H1 (cell line): Measurements from ENCODE around the gene CSAG2. TPM values are rescaled to one million over a fixed set of nuclear protein-coding genes. Genes with fewer than 3 reads are reported as not detected.
"Not testable (repeated sequence)": the region's sequence is repeated elsewhere in the genome, so short reads cannot be mapped to it uniquely, and the experiment has no call there.

Experiments
- CTCF ChIA-PET: fragments of 300-600 bp; sonication (Branson Sonifier 250); formaldehyde crosslinking; loops from one replicate; lab custom pipeline; 2021; ENCODE audit not compliant: partially characterized antibody; lab: Charles Lee
- POLR2A ChIA-PET: fragments of 300-600 bp; sonication (Branson Sonifier 250); formaldehyde crosslinking; loops from one replicate; lab custom pipeline; 2021; ENCODE audit warnings: inconsistent platforms; ENCODE audit not compliant: partially characterized antibody; lab: Charles Lee
- DNase-seq, 2 experiments: peaks; one replicate each; pipeline versions ENCODE4 v3.0.0 to v3.0.0-alpha.2; 2010 to 2022; ENCODE audit warnings: low spot score in 2 of 2, low read depth in 1 of 2, mixed read lengths in 1 of 2
- FAIRE-seq: peaks from 2 replicates; lab custom pipeline; 2011; peaks lifted over from hg19 to GRCh38; lab: Jason Lieb, UNC
- H2AFZ ChIP-seq: 2 replicates; pipeline ENCODE4 v1.8.1; 2012; ENCODE audit warnings: low read length, inconsistent platforms
- H2AK5ac ChIP-seq: 2 replicates; pipeline ENCODE4 v1.6.1; 2013; ENCODE audit warnings: low read depth, low read length
- H2BK120ac ChIP-seq: replicated peaks from 2 replicates; pipeline ENCODE3; 2013; ENCODE audit warnings: low read depth, low read length, inconsistent platforms
- H2BK12ac ChIP-seq: 2 replicates; pipeline ENCODE4 v1.6.1; 2013; ENCODE audit warnings: low read depth, low read length
- H2BK15ac ChIP-seq: 2 replicates; pipeline ENCODE4 v1.6.1; 2013; ENCODE audit warnings: low read length
- H2BK20ac ChIP-seq: 2 replicates; pipeline ENCODE4 v1.6.1; 2013; ENCODE audit warnings: low read length
- H2BK5ac ChIP-seq: 2 replicates; pipeline ENCODE4 v1.6.1; 2013; ENCODE audit warnings: low read depth, low read length
- H3K14ac ChIP-seq: 2 replicates; pipeline ENCODE4 v1.6.1; 2013; ENCODE audit warnings: inconsistent platforms; ENCODE audit not compliant: insufficient read length
- H3K18ac ChIP-seq: 2 replicates; pipeline ENCODE4 v1.6.1; 2013; ENCODE audit warnings: low read length; ENCODE audit errors: extremely low read depth
- H3K23ac ChIP-seq: 2 replicates; pipeline ENCODE4 v1.6.1; 2013; ENCODE audit warnings: inconsistent platforms; ENCODE audit not compliant: insufficient read length
- H3K23me2 ChIP-seq: 2 replicates; pipeline ENCODE4 v1.6.1; 2013; ENCODE audit warnings: low read depth, low read length
- H3K27ac ChIP-seq: 2 replicates; pipeline ENCODE4 v1.6.1; 2011; ENCODE audit warnings: low read depth, low read length, inconsistent platforms
- H3K27me3 ChIP-seq, 4 experiments: replicated peaks in 1 of 4; 1 replicate in 1 of 4; 2 replicates in 3 of 4; pipeline versions ENCODE4 v1.6.1 to v1.8.1; 2011 to 2013; ENCODE audit warnings: low read length in 3 of 4, mild to moderate bottlenecking in 3 of 4, inconsistent platforms in 2 of 4, mixed read lengths in 2 of 4, moderate library complexity in 1 of 4; ENCODE audit not compliant: control insufficient read depth in 3 of 4, insufficient read depth in 3 of 4; ENCODE audit errors: extremely low read depth in 1 of 4
- H3K36me3 ChIP-seq, 4 experiments: 2 replicates each; pipeline versions ENCODE4 v1.6.1 to v1.8.1; 2011 to 2013; ENCODE audit warnings: mild to moderate bottlenecking in 4 of 4, low read length in 3 of 4, moderate library complexity in 2 of 4, control low read depth in 1 of 4, inconsistent platforms in 1 of 4; ENCODE audit not compliant: insufficient read depth in 4 of 4, control insufficient read depth in 2 of 4
- H3K4ac ChIP-seq: replicated peaks from 2 replicates; pipeline ENCODE3; 2013; ENCODE audit warnings: low read length, low read depth, mixed read lengths, inconsistent platforms; ENCODE audit not compliant: insufficient read length
- H3K4me1 ChIP-seq, 4 experiments: replicated peaks in 1 of 4; 1 replicate in 1 of 4; 2 replicates in 3 of 4; pipeline versions ENCODE4 v1.6.1 to v1.8.1; 2011 to 2013; ENCODE audit warnings: low read length in 3 of 4, inconsistent platforms in 2 of 4, mixed read lengths in 1 of 4; ENCODE audit not compliant: insufficient read depth in 4 of 4, control insufficient read depth in 3 of 4
- H3K4me2 ChIP-seq, 2 experiments: 2 replicates each; pipeline versions ENCODE4 v1.6.1 to v1.8.1; 2011 to 2013; ENCODE audit warnings: low read depth in 2 of 2, low read length in 2 of 2, control low read depth in 1 of 2, inconsistent platforms in 1 of 2, mild to moderate bottlenecking in 1 of 2; ENCODE audit not compliant: insufficient read depth in 1 of 2
- H3K4me3 ChIP-seq, 4 experiments: fragments of 200-600, 300-600 bp in 1 of 4; sonication (generic), shearing (Covaris generic), sonication (Bioruptor Twin) in 1 of 4; 2 replicates each; pipeline versions ENCODE4 v1.5.1 to v1.8.1; 2011 to 2016; ENCODE audit warnings: low read length in 4 of 4, low read depth in 3 of 4, control low read depth in 2 of 4, inconsistent platforms in 2 of 4, mild to moderate bottlenecking in 2 of 4, mixed read lengths in 1 of 4, moderate library complexity in 1 of 4; ENCODE audit not compliant: insufficient read depth in 2 of 4; ENCODE audit errors: extremely low read depth in 1 of 4
- H3K56ac ChIP-seq: replicated peaks from 2 replicates; pipeline ENCODE3; 2013; ENCODE audit warnings: low read depth, mild to moderate bottlenecking, mixed read lengths, low read length, inconsistent platforms; ENCODE audit not compliant: insufficient read length
- H3K79me1 ChIP-seq: 2 replicates; pipeline ENCODE4 v1.6.1; 2013; ENCODE audit warnings: low read depth, low read length, control low read depth
- H3K79me2 ChIP-seq, 2 experiments: 2 replicates each; pipeline versions ENCODE4 v1.6.1 to v1.8.1; 2012 to 2013; ENCODE audit warnings: low read length in 2 of 2, mild to moderate bottlenecking in 2 of 2, inconsistent platforms in 1 of 2; ENCODE audit not compliant: insufficient read depth in 2 of 2, control insufficient read depth in 1 of 2
- H3K9ac ChIP-seq, 4 experiments: replicated peaks in 1 of 4; 1 replicate in 1 of 4; 2 replicates in 3 of 4; pipeline versions ENCODE4 v1.6.1 to v1.8.1; 2011 to 2013; ENCODE audit warnings: low read depth in 3 of 4, low read length in 3 of 4, control low read depth in 2 of 4, mild to moderate bottlenecking in 2 of 4, moderate library complexity in 2 of 4, inconsistent platforms in 1 of 4; ENCODE audit errors: extremely low read depth in 1 of 4
- H3K9me3 ChIP-seq, 2 experiments: 2 replicates each; pipeline versions ENCODE4 v1.6.1 to v1.8.1; 2012 to 2013; ENCODE audit warnings: mild to moderate bottlenecking in 2 of 2, moderate library complexity in 2 of 2, control low read depth in 1 of 2, inconsistent platforms in 1 of 2, low read depth in 1 of 2, low read length in 1 of 2, mixed read lengths in 1 of 2; ENCODE audit not compliant: insufficient read depth in 2 of 2
- H4K20me1 ChIP-seq, 2 experiments: replicated peaks in 1 of 2; 2 replicates each; pipeline versions ENCODE3 to v1.8.1; 2011 to 2013; ENCODE audit warnings: inconsistent platforms in 2 of 2, low read length in 2 of 2, mild to moderate bottlenecking in 1 of 2; ENCODE audit not compliant: insufficient read depth in 2 of 2, control insufficient read depth in 1 of 2
- H4K5ac ChIP-seq: 2 replicates; pipeline ENCODE4 v1.6.1; 2013; ENCODE audit warnings: low read length, low read depth, mixed read lengths, inconsistent platforms; ENCODE audit not compliant: insufficient read length
- H4K8ac ChIP-seq: 2 replicates; pipeline ENCODE4 v1.8.0; 2013; ENCODE audit warnings: mild to moderate bottlenecking, moderate library complexity, low read length, inconsistent platforms; ENCODE audit not compliant: insufficient read depth; ENCODE audit errors: extremely low read depth
- H4K91ac ChIP-seq: replicated peaks from 2 replicates; pipeline ENCODE3; 2013; ENCODE audit warnings: low read length, mixed read lengths, inconsistent platforms; ENCODE audit not compliant: insufficient read length
- WGBS, 2 experiments: shearing (Covaris generic) in 1 of 2; methylation state at CpG; one replicate each; pipeline versions ENCODE4 v1.1.6 to v1.1.7; 2013 to 2015; ENCODE audit warnings: low lambda C conversion rate in 2 of 2, mixed read lengths in 2 of 2, inconsistent platforms in 1 of 2, low coverage in 1 of 2, missing lambda C conversion rate in 1 of 2; ENCODE audit not compliant: insufficient replicate concordance in 2 of 2, insufficient coverage in 1 of 2, insufficient read length in 1 of 2; ENCODE audit errors: extremely low coverage in 1 of 2, missing lambda C conversion rate in 1 of 2; 5-methylcytosine and 5-hydroxymethylcytosine counted together
- polyA plus RNA-seq, 7 experiments: library from polyadenylated mRNA; depleted of rRNA in 3 of 7; stranded (reverse) in 5 of 7; unstranded in 2 of 7; fragments of >200 nt in 5 of 7; fragments of 200-250 nt in 2 of 7; gene quantifications; 1 replicate in 5 of 7; 2 replicates in 1 of 7; 4 replicates in 1 of 7; pipeline versions ENCODE4 v1.2.1 to v1.2.3, GENCODE V29; 2011 to 2013; ENCODE audit warnings: missing spikeins in 2 of 7, mixed read lengths in 2 of 7
- total RNA-seq: library from RNA; stranded (reverse); fragmentation: NEBNext Ultra II Directional; extraction: Animal tissue kit (Norgen Biotek cat#: 25700); gene quantifications from 2 replicates; pipeline ENCODE4 v1.2.1, GENCODE V29; 2021

The CSAG2 gene
- total and polyA plus RNA-seq, 2 of the 8 experiments (the other 6 are each of a cell fraction or from before 2014, with no cell fraction given): 0.39 TPM; not detected in 1

DNA sequence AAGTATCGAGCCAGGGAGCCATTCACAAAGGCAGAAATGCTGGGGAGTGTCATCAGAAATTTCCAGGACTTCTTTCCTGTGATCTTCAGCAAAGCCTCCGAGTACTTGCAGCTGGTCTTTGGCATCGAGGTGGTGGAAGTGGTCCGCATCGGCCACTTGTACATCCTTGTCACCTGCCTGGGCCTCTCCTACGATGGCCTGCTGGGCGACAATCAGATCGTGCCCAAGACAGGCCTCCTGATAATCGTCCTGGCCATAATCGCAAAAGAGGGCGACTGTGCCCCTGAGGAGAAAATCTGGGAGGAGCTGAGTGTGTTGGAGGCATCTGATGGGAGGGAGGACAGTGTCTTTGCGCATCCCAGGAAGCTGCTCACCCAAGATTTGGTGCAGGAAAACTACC, 27.5 kb upstream of the CSAG2 start:
- 91% methylated on average over 5 of the region's 12 CpGs; no CpG with 5 or more reads in 1 of the 2 experiments for WGBS, 2 experiments
- H3K4ac ChIP-seq, H3K36me3 ChIP-seq, H2AFZ ChIP-seq, H3K9ac ChIP-seq, CTCF ChIA-PET, FAIRE-seq, H4K8ac ChIP-seq, H2BK5ac ChIP-seq, H3K23me2 ChIP-seq, H2BK120ac ChIP-seq, H2BK20ac ChIP-seq, H3K9me3 ChIP-seq, H4K20me1 ChIP-seq, H3K4me1 ChIP-seq, H3K79me1 ChIP-seq, DNase-seq, H3K27me3 ChIP-seq, H3K14ac ChIP-seq, H3K79me2 ChIP-seq, H3K27ac ChIP-seq, POLR2A ChIA-PET, H2BK15ac ChIP-seq, H3K4me2 ChIP-seq, H2AK5ac ChIP-seq, H4K91ac ChIP-seq, H3K18ac ChIP-seq, H3K23ac ChIP-seq, H3K56ac ChIP-seq, H3K4me3 ChIP-seq, H2BK12ac ChIP-seq, H4K5ac ChIP-seq: not testable (repeated sequence)
